Activated T-helper 17 cell treated with anti-CD3 and anti-CD28 coated beads, Interleukin-2, amount 50 U/mL, for 72 hours (primary cell): ENCODE results near the gene BCL2L14. TPM values are rescaled to one million over a fixed set of nuclear protein-coding genes. Genes with fewer than 3 reads are reported as not detected.

ENCODE experiments used
- ATAC-seq: fragments of 150-1000 bp; cut with Tn5 transposase; replicated peaks from 2 replicates; pipeline ENCODE4 v1.10.0; 2021; ENCODE audit warnings: mild to moderate bottlenecking, moderate library complexity
- H3K27ac Mint-ChIP-seq: one replicate; pipeline ENCODE4 v1.8.0; 2022; ENCODE audit warnings: mixed read lengths
- H3K27me3 Mint-ChIP-seq: one replicate; pipeline ENCODE4 v1.8.0; 2022; ENCODE audit warnings: mixed read lengths
- H3K36me3 Mint-ChIP-seq: one replicate; pipeline ENCODE4 v1.8.0; 2022; ENCODE audit warnings: low read depth, mild to moderate bottlenecking, mixed read lengths
- H3K4me1 Mint-ChIP-seq: one replicate; pipeline ENCODE4 v1.8.0; 2022; ENCODE audit warnings: mixed read lengths
- H3K4me3 Mint-ChIP-seq: one replicate; pipeline ENCODE4 v1.8.0; 2022; ENCODE audit warnings: mild to moderate bottlenecking, mixed read lengths
- H3K9me3 Mint-ChIP-seq: one replicate; pipeline ENCODE4 v1.8.0; 2022; ENCODE audit warnings: mixed read lengths
- total RNA-seq, 2 donors: library from RNA; stranded (reverse); gene quantifications; one replicate each; pipeline ENCODE4 v1.2.3, GENCODE V29; 2022

The BCL2L14 gene
- total RNA-seq, 2 donors from 2014 or later, result 3.0 to 3.8 TPM

- no peak overlapping the region for H3K4me3 Mint-ChIP-seq
- H3K9me3 Mint-ChIP-seq, result no peaks in the 10 kb centered on the region
- H3K27ac Mint-ChIP-seq, result no peak overlapping the region
- no peaks in the 10 kb centered on the region for H3K27me3 Mint-ChIP-seq
- no peaks in the 10 kb centered on the region for H3K36me3 Mint-ChIP-seq
- no peak for ATAC-seq
- H3K4me1 Mint-ChIP-seq, result no peaks in the 10 kb centered on the region
These were observed 12.9 kb downstream of the BCL2L14 start for GRCh38 chr12:12083688-12084087.

GRCh38 chr12:12086362-12086761, 15.6 kb downstream of the BCL2L14 start:
- Mint-ChIP-seq H3K4me3 (no peak overlapping the region), H3K9me3 (no peaks in the 10 kb centered on the region), H3K36me3 (no peaks in the 10 kb centered on the region), H3K4me1 (no peaks in the 10 kb centered on the region), H3K27me3 (peaks cover 4% of the 10 kb centered on the region), H3K27ac (no peak overlapping the region)
- no peak for ATAC-seq

- H3K4me3 Mint-ChIP-seq, result no peak overlapping the region
- ATAC-seq, result no peak
- H3K36me3 Mint-ChIP-seq, result no peaks in the 10 kb centered on the region
- no peaks in the 10 kb centered on the region for H3K4me1 Mint-ChIP-seq
- no peak overlapping the region for H3K27ac Mint-ChIP-seq
- no peaks in the 10 kb centered on the region for H3K9me3 Mint-ChIP-seq
- peaks cover 7% of the 10 kb centered on the region for H3K27me3 Mint-ChIP-seq
These were observed 16.4 kb downstream of the BCL2L14 start for GRCh38 chr12:12086973-12087692.

- Mint-ChIP-seq H3K27ac (no peak overlapping the region), H3K4me1 (no peaks in the 10 kb centered on the region), H3K27me3 (peaks cover 7% of the 10 kb centered on the region), H3K4me3 (no peak overlapping the region), H3K9me3 (no peaks in the 10 kb centered on the region), H3K36me3 (no peaks in the 10 kb centered on the region)
- no peak for ATAC-seq
These were observed 16.9 kb downstream of the BCL2L14 start for GRCh38 chr12:12087693-12088034.

- H3K27ac Mint-ChIP-seq, result no peak overlapping the region
- ATAC-seq, result no peak
- H3K27me3 Mint-ChIP-seq, result peaks cover 7% of the 10 kb centered on the region
- no peak overlapping the region for H3K4me3 Mint-ChIP-seq
- H3K36me3 Mint-ChIP-seq, result no peaks in the 10 kb centered on the region
- H3K4me1 Mint-ChIP-seq, result no peaks in the 10 kb centered on the region
- no peaks in the 10 kb centered on the region for H3K9me3 Mint-ChIP-seq
These were observed 17.4 kb downstream of the BCL2L14 start for GRCh38 chr12:12088147-12088546.

GRCh38 chr12:12088761-12089160, 18.0 kb downstream of the BCL2L14 start:
- peaks cover 7% of the 10 kb centered on the region for H3K27me3 Mint-ChIP-seq
- H3K4me1 Mint-ChIP-seq, result no peaks in the 10 kb centered on the region
- H3K9me3 Mint-ChIP-seq, result no peaks in the 10 kb centered on the region
- no peaks in the 10 kb centered on the region for H3K36me3 Mint-ChIP-seq
- H3K27ac Mint-ChIP-seq, result no peak overlapping the region
- no peak overlapping the region for H3K4me3 Mint-ChIP-seq
- no peak for ATAC-seq

GRCh38 chr12:12091071-12091470, 20.3 kb downstream of the BCL2L14 start:
- Mint-ChIP-seq H3K27ac (no peak overlapping the region), H3K27me3 (peaks cover 10% of the 10 kb centered on the region), H3K4me3 (no peak overlapping the region), H3K4me1 (no peaks in the 10 kb centered on the region), H3K36me3 (peaks cover 6% of the 10 kb centered on the region), H3K9me3 (no peaks in the 10 kb centered on the region)
- no peak for ATAC-seq

- Mint-ChIP-seq H3K4me1 (no peaks in the 10 kb centered on the region), H3K9me3 (no peaks in the 10 kb centered on the region), H3K36me3 (peaks cover 6% of the 10 kb centered on the region), H3K27ac (no peak overlapping the region), H3K4me3 (no peak overlapping the region), H3K27me3 (peaks cover 10% of the 10 kb centered on the region)
- ATAC-seq, result no peak
These were observed 21.4 kb downstream of the BCL2L14 start for GRCh38 chr12:12091977-12092663.

- ATAC-seq, result no peak
- no peaks in the 10 kb centered on the region for H3K4me1 Mint-ChIP-seq
- H3K36me3 Mint-ChIP-seq, result peaks cover 6% of the 10 kb centered on the region
- no peaks in the 10 kb centered on the region for H3K9me3 Mint-ChIP-seq
- H3K27me3 Mint-ChIP-seq, result peaks cover 10% of the 10 kb centered on the region
- H3K27ac Mint-ChIP-seq, result no peak overlapping the region
- H3K4me3 Mint-ChIP-seq, result no peak overlapping the region
These were observed 23.7 kb downstream of the BCL2L14 start for GRCh38 chr12:12094481-12094880.

GRCh38 chr12:12095021-12095420, 24.3 kb downstream of the BCL2L14 start:
- peaks cover 6% of the 10 kb centered on the region for H3K36me3 Mint-ChIP-seq
- no peaks in the 10 kb centered on the region for H3K4me1 Mint-ChIP-seq
- peaks cover 8% of the 10 kb centered on the region for H3K27me3 Mint-ChIP-seq
- no peaks in the 10 kb centered on the region for H3K9me3 Mint-ChIP-seq
- no peak overlapping the region for H3K4me3 Mint-ChIP-seq
- ATAC-seq, result no peak
- no peak overlapping the region for H3K27ac Mint-ChIP-seq

GRCh38 chr12:12097891-12098690, 27.4 kb downstream of the BCL2L14 start:
- Mint-ChIP-seq H3K4me3 (no peak overlapping the region), H3K36me3 (peaks cover 6% of the 10 kb centered on the region), H3K9me3 (peaks cover under 1% of the 10 kb centered on the region), H3K27ac (no peak overlapping the region), H3K27me3 (peaks cover 11% of the 10 kb centered on the region), H3K4me1 (no peaks in the 10 kb centered on the region)
- ATAC-seq, result no peak

- H3K36me3 Mint-ChIP-seq, result peaks cover 10% of the 10 kb centered on the region
- H3K4me1 Mint-ChIP-seq, result no peaks in the 10 kb centered on the region
- H3K4me3 Mint-ChIP-seq, result no peak overlapping the region
- ATAC-seq, result no peak
- H3K27me3 Mint-ChIP-seq, result peaks cover 15% of the 10 kb centered on the region
- H3K27ac Mint-ChIP-seq, result no peak overlapping the region
- peaks cover 5% of the 10 kb centered on the region for H3K9me3 Mint-ChIP-seq
These were observed 27.9 kb downstream of the BCL2L14 start for GRCh38 chr12:12098691-12099015.

- Mint-ChIP-seq H3K27ac (no peak overlapping the region), H3K4me3 (no peak overlapping the region), H3K4me1 (no peaks in the 10 kb centered on the region), H3K27me3 (peaks cover 15% of the 10 kb centered on the region), H3K36me3 (peaks cover 10% of the 10 kb centered on the region), H3K9me3 (peaks cover 5% of the 10 kb centered on the region)
- ATAC-seq, result no peak
These were observed 28.4 kb downstream of the BCL2L14 start for GRCh38 chr12:12099102-12099501.

GRCh38 chr12:12107678-12108077, 36.9 kb downstream of the BCL2L14 start:
- Mint-ChIP-seq H3K27me3 (peaks cover 7% of the 10 kb centered on the region), H3K4me1 (no peaks in the 10 kb centered on the region), H3K4me3 (no peak overlapping the region), H3K36me3 (peaks cover 4% of the 10 kb centered on the region), H3K27ac (no peak overlapping the region), H3K9me3 (peaks cover 30% of the 10 kb centered on the region)
- ATAC-seq, result no peak
